Fibroblast of mammary gland (primary cell): Measurements from ENCODE around the gene PRPF38B.

Source experiments
- DNase-seq: peaks from one replicate; pipeline ENCODE4 v3.0.0-alpha.2; 2010; ENCODE audit warnings: low read depth
- H3K4me3 ChIP-seq: 2 replicates; pipeline ENCODE4 v1.5.1; 2011; ENCODE audit warnings: low read depth, mild to moderate bottlenecking, low read length, moderate library complexity; ENCODE audit not compliant: control insufficient read depth
- CTCF ChIP-seq: conservative IDR thresholded peaks from 2 replicates; pipeline ENCODE4 v1.5.1; 2011; ENCODE audit warnings: low read depth, low read length, inconsistent platforms; ENCODE audit not compliant: control insufficient read depth, insufficient read depth

The PRPF38B gene

GRCh38 chr1:108708691-108709660 is 16.9 kb downstream of the PRPF38B start:
- H3K4me3 ChIP-seq: no peak overlapping the region
- DNase-seq: peak; percentile 41
- peak; percentile 22 for TF ChIP-seq CTCF

DNA sequence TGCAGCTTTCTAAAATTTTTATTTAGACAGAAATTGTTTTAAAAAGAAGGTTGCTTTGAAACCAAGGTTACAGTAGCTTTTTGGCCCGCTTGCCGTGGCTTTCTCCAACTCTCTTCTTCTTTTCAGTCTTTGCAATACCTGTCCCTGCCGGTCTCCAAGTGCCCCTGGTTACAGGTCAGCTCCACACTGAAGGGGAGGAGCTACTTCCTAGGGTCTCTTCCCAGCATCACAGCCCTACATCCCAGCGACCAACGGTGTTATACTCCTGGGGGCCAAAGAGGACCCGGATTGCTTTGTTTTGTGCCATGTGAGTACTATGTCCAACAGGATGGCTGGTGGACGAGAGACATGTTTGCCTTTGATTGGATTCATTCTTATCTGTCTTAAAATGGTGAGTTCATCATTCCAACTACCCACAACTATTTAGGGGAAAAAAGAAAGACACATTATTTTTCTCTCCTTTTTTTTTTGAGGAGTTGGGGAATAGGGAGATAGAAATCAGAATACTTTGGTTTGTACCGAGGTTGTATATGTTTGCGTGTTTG is 20.6 kb downstream of the PRPF38B start, which contains the start of gene FNDC7:
FNDC7 (plus strand) TSS at position 303 of the 545 bp plus-strand sequence; CDS start at position 329, 26 bp downstream.
- H3K4me3 ChIP-seq: no peak within 1 kb of the TSS
- TF ChIP-seq CTCF: no peak
- no peak for DNase-seq

DNA sequence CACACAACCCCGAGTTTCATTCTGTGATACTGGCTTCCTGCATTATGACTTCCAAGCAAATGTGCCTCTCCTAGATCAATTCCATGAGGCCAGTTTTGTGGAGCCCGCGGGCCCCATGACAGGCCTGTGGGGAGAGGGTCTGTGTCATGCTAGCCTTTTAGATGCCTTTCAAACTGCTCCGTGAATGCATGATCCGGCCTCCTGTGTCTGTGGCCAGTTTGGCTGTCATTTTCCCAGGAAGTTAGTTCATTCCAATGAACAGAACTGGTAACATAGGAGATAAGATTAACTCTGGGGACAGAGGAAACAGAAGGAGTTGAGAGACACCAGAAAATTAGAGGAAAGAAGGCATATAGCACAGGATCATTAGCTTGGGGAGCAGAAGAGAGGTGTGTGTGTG is 23.8 kb downstream of the PRPF38B start:
- DNase-seq: no peak
- no peak overlapping the region for H3K4me3 ChIP-seq
- TF ChIP-seq CTCF: no peak

GRCh38 chr1:108716437-108717230 is 24.5 kb downstream of the PRPF38B start:
- TF ChIP-seq CTCF: no peak

DNA sequence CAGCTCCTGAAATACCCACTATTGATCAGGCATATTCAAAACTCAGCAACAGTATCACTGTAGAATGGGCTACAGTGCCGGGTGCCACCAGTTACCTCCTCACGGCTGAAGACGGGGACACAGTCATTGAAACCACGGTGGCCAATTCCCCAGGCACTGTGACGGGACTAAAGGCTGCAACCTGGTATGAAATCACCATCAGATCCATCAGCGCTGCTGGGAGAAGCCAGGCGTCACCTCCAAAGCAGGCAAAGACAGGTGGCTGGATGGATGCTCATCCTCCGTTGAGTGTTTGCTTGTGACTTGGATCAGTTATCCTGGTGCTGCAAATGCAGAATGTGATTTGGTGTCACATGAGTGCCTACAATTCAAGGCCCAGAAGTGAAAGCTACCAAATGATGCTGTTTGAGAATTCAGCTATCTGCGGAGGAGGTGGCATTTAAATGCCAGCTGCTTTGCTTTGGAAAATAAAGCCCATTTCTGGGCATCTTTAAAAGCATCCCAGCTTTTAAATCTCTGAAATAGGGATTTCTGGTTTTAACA is 25.7 kb downstream of the PRPF38B start:
- no peak overlapping the region for H3K4me3 ChIP-seq
- no peak for TF ChIP-seq CTCF
- DNase-seq: no peak

More at GRCh38 chr1:108716437-108717230, 24.5 kb downstream of the PRPF38B start:
- H3K4me3 ChIP-seq: no peak overlapping the region
- no peak for DNase-seq
